SU-DHL-6 (cell line): Measurements from ENCODE around the gene UBE2D1.

ENCODE experiments used
- CTCF ChIP-seq: fragments of 200-600 bp; sonication (generic); IDR thresholded peaks from one replicate; pipeline ENCODE4 v1.5.1; 2017; ENCODE audit warnings: antibody characterized with exemption, mild to moderate bottlenecking, low read length, moderate library complexity; ENCODE audit not compliant: insufficient read depth, poor library complexity, severe bottlenecking
- EZH2phosphoT487 ChIP-seq: fragments of 200-600 bp; sonication (generic), shearing (Covaris generic); conservative IDR thresholded peaks from 2 replicates; pipeline ENCODE4 v1.6.1; 2018; ENCODE audit warnings: mild to moderate bottlenecking, antibody characterized with exemption, low read length, moderate library complexity, mixed read lengths

DNA sequence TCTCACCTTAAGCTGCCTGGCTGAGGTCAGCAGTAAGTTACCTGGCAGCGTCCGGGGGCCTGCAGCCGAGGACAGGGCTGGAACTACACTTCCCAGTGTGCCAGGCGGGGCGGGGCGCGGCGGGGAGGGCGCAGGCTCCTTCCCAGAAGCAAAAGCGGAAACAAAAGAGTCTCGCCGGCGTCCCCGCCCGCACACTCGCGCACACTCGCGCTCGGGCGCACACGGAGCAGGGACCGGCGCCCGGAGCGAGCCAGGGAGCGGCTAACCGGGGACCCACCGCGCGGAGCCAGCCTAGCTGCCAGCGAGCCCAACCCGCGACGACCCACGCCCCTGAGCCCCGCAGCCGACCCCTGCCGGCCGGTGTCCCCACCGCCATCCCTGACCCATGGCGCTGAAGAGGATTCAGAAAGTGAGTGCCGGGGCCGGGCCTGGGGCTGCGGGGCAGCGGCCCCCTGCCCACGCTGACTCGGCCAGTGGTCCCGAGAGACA is at the start of gene UBE2D1:
- no peak for TF ChIP-seq CTCF
- no peak for TF ChIP-seq EZH2phosphoT487
